ENCODE measurements around the gene MARCHF6.
"Not testable (repeated sequence)": the region's sequence is repeated elsewhere in the genome, so short reads cannot be mapped to it uniquely, and the experiment has no call there.

Gene MARCHF6

GRCh38 chr5:10352430-10353240 is 860 bp upstream of the MARCHF6 start:
- DNase-seq, result peak; percentile 98

- peak; percentile 81 for DNase-seq
Observed at GRCh38 chr5:10354048-10354872, 765 bp downstream of the MARCHF6 start.

- DNase-seq, result peak; percentile 77
Observed at GRCh38 chr5:10355071-10355889, 1.8 kb downstream of the MARCHF6 start.

GRCh38 chr5:10358999-10359398 is 5.5 kb downstream of the MARCHF6 start:
- no peak for DNase-seq

GRCh38 chr5:10360686-10361085 is 7.2 kb downstream of the MARCHF6 start:
- peak; percentile 41 for DNase-seq

GRCh38 chr5:10363519-10364185 is 10.2 kb downstream of the MARCHF6 start:
- DNase-seq, result no peak

DNA sequence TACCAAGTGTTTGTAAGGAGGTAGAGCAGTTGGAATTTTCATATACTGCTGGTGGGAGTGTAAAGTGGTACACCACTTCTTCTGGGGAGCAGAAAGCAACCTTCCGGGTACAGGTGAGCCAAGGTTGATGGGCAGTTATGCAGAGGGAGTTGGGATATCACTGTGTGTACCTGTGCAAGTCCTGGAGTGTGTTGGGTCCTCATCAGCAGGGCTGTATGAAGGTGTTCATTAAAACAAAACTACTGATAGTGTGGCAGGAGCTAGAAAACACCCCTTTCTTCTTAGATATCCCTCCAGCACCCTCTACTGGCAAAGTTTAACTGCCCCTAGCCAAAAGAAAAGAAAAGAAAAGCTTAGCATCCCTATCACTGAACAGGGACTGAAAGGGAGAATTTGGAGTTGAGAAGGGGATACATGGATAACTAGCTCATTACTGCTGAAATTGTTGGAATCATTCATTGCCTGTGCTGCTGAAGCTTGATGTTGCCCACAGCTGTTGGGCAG is 10.7 kb downstream of the MARCHF6 start:
- peak; percentile 76 for DNase-seq

DNA sequence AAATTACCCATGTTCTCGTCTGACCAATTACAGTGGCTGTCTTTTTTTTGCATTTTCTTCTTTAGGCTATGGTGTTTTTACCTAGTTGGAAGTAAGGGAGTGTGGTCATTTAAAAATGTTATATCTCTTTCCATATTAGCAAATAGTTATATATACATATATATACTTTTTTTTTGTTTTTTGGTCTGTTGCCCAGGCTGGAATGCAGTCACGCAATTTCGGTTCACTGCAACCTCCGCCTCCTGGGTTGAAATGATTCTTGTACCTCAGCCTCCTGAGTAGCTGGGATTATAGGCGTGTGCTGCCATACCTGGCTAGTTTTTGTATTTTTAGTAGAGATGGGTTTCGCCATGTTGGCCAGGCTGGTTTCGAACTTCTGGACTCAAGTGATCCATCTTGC is 12.3 kb downstream of the MARCHF6 start:
- DNase-seq, result no peak

- DNase-seq, result no peak
Observed at GRCh38 chr5:10366310-10367272, 13.1 kb downstream of the MARCHF6 start.

DNA sequence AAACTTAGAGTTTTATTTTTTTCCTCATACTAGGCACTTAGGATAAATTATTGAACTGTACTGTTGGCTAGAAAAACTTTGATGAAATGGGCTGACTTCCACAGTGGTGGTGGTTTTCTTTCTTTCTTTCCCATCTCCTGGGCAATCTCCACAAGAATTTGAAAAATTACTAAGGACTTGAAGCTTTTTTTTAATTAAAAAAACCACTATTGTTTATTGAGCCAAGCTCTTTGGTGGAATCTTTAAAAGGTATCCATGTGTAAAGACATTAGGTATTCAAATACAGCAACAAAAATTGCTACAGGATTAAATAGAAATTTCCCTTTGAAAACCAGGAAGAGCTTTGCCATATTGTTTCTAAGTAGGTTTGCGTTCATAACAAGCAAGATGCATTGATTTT is 14.1 kb downstream of the MARCHF6 start:
- no peak for DNase-seq

DNA sequence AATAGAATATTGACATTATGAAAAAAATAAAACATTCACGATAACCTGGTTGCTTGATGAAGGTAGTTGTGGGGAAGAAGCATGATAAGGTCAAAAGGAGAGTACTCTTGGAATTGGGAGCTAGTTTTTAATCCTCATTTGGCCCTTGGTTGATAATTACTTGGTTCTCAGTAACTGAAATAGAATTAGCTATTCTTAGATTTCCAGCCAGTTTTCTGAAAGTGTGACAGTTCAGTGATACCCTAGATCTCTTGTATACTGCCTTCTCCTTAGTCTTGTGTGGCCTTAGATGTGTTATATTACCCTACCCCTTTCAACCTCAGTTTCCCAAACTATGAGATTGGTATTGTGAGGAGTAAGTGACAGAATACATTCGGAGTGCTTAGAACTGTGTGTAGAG is 17.4 kb downstream of the MARCHF6 start:
- no peak for DNase-seq

DNA sequence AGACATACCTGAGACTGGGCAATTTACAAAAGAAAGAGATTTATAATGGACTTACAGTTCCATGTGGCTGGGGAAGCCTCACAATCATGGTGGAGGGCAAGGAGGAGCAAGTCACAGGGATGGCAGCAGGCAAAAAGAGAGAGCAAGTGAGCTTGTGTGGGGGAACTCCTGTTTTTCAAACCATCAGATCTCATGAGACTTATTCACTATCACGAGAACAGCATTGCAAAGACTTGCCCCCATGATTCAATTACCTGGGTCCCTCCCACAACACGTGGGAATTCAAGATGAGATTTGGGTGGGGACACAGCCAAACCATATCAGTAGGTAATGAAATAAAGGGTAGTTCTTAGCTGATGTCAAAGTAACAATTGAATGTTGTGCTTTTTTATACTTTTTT is 17.9 kb downstream of the MARCHF6 start:
- DNase-seq, result not testable (repeated sequence)

- no peak for DNase-seq
Observed at GRCh38 chr5:10372726-10373709, 19.5 kb downstream of the MARCHF6 start.

- DNase-seq, result no peak
Observed at GRCh38 chr5:10374046-10375022, 20.8 kb downstream of the MARCHF6 start.

DNA sequence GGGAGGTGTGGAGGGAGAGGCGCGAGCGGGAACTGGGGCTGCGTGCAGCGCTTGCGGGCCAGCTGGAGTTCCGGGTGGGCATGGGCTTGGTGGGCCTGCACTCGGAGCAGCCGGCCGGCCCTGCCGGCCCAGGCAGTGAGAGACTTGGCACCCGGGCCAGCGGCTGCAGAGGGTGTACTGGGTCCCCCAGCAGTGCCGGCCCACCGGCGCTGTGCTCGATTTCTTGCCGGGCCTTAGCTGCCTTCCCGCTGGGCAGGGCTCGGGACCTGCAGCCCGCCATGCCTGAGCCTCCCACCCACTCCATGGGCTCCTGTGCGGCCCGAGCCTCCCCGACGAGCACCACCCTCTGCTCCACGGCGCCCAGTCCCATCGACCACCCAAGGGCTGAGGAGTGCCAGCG is 21.7 kb downstream of the MARCHF6 start:
- not testable (repeated sequence) for DNase-seq

DNA sequence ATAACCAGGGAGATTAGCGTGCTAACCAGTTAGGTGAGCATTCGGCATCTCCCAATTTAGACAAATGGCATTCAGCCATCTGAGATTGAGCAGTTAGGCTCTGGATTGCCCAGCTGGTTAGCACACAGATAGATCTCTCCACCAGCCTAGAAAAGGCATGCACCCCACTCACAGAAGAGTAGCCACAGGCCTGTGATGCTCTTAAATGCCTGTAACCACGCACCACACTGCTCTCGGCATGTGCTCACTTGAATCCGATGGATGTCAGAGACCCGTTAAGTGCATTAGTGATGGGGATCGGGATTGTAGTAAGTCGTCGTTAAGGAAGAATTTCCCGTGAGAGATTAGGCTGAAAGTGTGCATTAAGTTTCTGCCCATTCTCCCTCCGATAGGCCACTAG is 23.0 kb downstream of the MARCHF6 start:
- DNase-seq, result no peak

DNA sequence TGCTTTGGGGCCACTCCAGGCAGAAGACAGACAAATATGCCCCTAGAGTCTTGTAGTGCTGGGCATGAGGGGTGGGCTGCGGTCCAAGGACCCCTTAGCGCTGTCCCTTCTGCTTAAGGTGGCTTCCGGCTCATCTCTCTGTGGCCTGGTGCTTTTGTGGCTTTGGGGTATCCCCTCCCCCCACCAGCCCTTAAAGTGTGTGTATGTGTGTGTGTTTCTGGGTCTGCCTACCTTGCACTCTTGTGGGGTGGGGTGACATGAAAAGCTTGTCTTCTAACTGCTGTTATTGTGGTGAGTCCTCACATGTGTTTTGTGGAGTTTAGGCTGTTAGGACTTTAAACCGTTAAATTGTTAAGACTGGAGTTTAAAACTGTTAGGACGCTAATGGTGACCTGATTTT is 23.6 kb downstream of the MARCHF6 start:
- no peak for DNase-seq

- DNase-seq, result no peak
Observed at GRCh38 chr5:10381803-10382202, 28.3 kb downstream of the MARCHF6 start.

GRCh38 chr5:10384483-10384882 is 31.0 kb downstream of the MARCHF6 start:
- no peak for DNase-seq

All from OCI-M1 (cell line).